CD4-positive, alpha-beta T cell treated with Interferon alpha-2 for 1 hour (primary cell): Measurements from ENCODE around the gene DMRTA2.
"Not testable (repeated sequence)": the region's sequence is repeated elsewhere in the genome, so short reads cannot be mapped to it uniquely, and the experiment has no call there.

Source experiments
- DNase-seq, 2 donors: peaks; one replicate each; pipeline ENCODE4 v3.0.0-alpha.2; 2020 to 2022

The DMRTA2 gene

GRCh38 chr1:50422675-50422945, 633 bp downstream of the DMRTA2 start:
- DNase-seq = no peak

- DNase-seq = no peak
Observed at GRCh38 chr1:50421768-50422674, 1.2 kb downstream of the DMRTA2 start.

GRCh38 chr1:50421366-50421748, 1.9 kb downstream of the DMRTA2 start:
- DNase-seq = no peak

- DNase-seq = no peak
Observed at GRCh38 chr1:50420689-50421365, 2.4 kb downstream of the DMRTA2 start.

- no peak for DNase-seq
Observed at GRCh38 chr1:50419907-50420677, 3.2 kb downstream of the DMRTA2 start.

- no peak for DNase-seq
Observed at GRCh38 chr1:50419192-50419906, 3.9 kb downstream of the DMRTA2 start.

GRCh38 chr1:50418600-50419109, 4.6 kb downstream of the DMRTA2 start:
- no peak for DNase-seq

- DNase-seq = no peak
Observed at GRCh38 chr1:50417946-50418599, 5.2 kb downstream of the DMRTA2 start.

GRCh38 chr1:50417507-50417906, 5.7 kb downstream of the DMRTA2 start:
- DNase-seq = no peak

- DNase-seq = no peak
Observed at GRCh38 chr1:50416553-50417453, 6.4 kb downstream of the DMRTA2 start.

GRCh38 chr1:50416150-50416527, 7.1 kb downstream of the DMRTA2 start:
- DNase-seq = no peak

- no peak for DNase-seq
Observed at GRCh38 chr1:50415235-50416149, 7.8 kb downstream of the DMRTA2 start.

GRCh38 chr1:50414853-50415234, 8.4 kb downstream of the DMRTA2 start:
- no peak for DNase-seq

GRCh38 chr1:50412813-50413476, 10.3 kb downstream of the DMRTA2 start:
- DNase-seq = no peak

GRCh38 chr1:50405814-50406213, 17.4 kb downstream of the DMRTA2 start:
- DNase-seq = no peak

GRCh38 chr1:50393522-50394120, 29.6 kb downstream of the DMRTA2 start:
- no peak for DNase-seq

- DNase-seq = not testable (repeated sequence)
Observed at GRCh38 chr1:50381551-50381950, 41.7 kb downstream of the DMRTA2 start.

- no peak for DNase-seq
Observed at GRCh38 chr1:50378770-50379169, 44.5 kb downstream of the DMRTA2 start.

GRCh38 chr1:50373532-50373931, 49.7 kb downstream of the DMRTA2 start:
- no peak for DNase-seq
